Mesenchymal stem cell (in vitro differentiated cells and primary cell): ENCODE data around the gene GLT8D1. TPM values are rescaled to one million over a fixed set of nuclear protein-coding genes. Genes with fewer than 3 reads are reported as not detected.

Source experiments
- DNase-seq: peaks from one replicate; pipeline ENCODE4 v3.0.0-alpha.2; 2013
- H2AFZ ChIP-seq: one replicate; pipeline ENCODE4 v1.6.1; 2013; ENCODE audit warnings: low read depth, mild to moderate bottlenecking, control low read depth, inconsistent platforms, low read length, moderate library complexity
- H2AK5ac ChIP-seq: 2 replicates; pipeline ENCODE4 v1.6.1; 2013; ENCODE audit warnings: low read length, moderate library complexity, mild to moderate bottlenecking, inconsistent platforms; ENCODE audit not compliant: severe bottlenecking
- H2BK120ac ChIP-seq: one replicate; pipeline ENCODE4 v1.6.1; 2013; ENCODE audit warnings: low read depth, mild to moderate bottlenecking, inconsistent platforms, low read length, moderate library complexity
- H2BK12ac ChIP-seq, 2 experiments: one replicate each; pipeline ENCODE4 v1.6.1; 2013; ENCODE audit warnings: inconsistent platforms in 2 of 2, low read length in 2 of 2, mild to moderate bottlenecking in 2 of 2, moderate library complexity in 2 of 2, control low read depth in 1 of 2
- H2BK15ac ChIP-seq: one replicate; pipeline ENCODE4 v1.6.1; 2013; ENCODE audit warnings: mild to moderate bottlenecking, low read depth, inconsistent platforms; ENCODE audit not compliant: poor library complexity, severe bottlenecking
- H2BK5ac ChIP-seq: 2 replicates; pipeline ENCODE4 v1.6.1; 2013; ENCODE audit warnings: low read depth, mild to moderate bottlenecking, low read length, control low read depth, inconsistent platforms; ENCODE audit not compliant: poor library complexity, severe bottlenecking
- H3K14ac ChIP-seq, 2 experiments: one replicate each; pipeline ENCODE4 v1.6.1; 2013; ENCODE audit warnings: inconsistent platforms in 2 of 2, low read length in 2 of 2, control low read depth in 1 of 2, mild to moderate bottlenecking in 1 of 2, moderate library complexity in 1 of 2
- H3K18ac ChIP-seq, 2 experiments: one replicate each; pipeline ENCODE4 v1.6.1; 2013; ENCODE audit warnings: inconsistent platforms in 2 of 2, low read length in 2 of 2, control low read depth in 1 of 2, low read depth in 1 of 2, mild to moderate bottlenecking in 1 of 2
- H3K23ac ChIP-seq, 2 experiments: one replicate each; pipeline ENCODE4 v1.6.1; 2013; ENCODE audit warnings: inconsistent platforms in 2 of 2, low read length in 2 of 2, mild to moderate bottlenecking in 2 of 2, moderate library complexity in 2 of 2, control low read depth in 1 of 2
- H3K27ac ChIP-seq: 2 replicates; pipeline ENCODE4 v1.5.1; 2013; ENCODE audit warnings: mild to moderate bottlenecking, moderate library complexity, low read length, control low read depth, inconsistent platforms; ENCODE audit not compliant: poor library complexity, severe bottlenecking
- H3K27me3 ChIP-seq, 2 experiments: 2 replicates each; pipeline versions ENCODE4 v1.6.1 to v1.7.0; 2013; ENCODE audit warnings: low read length in 2 of 2, mild to moderate bottlenecking in 2 of 2, moderate library complexity in 2 of 2, control low read depth in 1 of 2, inconsistent platforms in 1 of 2; ENCODE audit not compliant: control insufficient read depth in 1 of 2, insufficient read depth in 1 of 2
- H3K36me3 ChIP-seq, 2 experiments: 2 replicates each; pipeline versions ENCODE4 v1.6.1 to v1.7.0; 2013; ENCODE audit warnings: low read length in 2 of 2, control low read depth in 1 of 2, inconsistent platforms in 1 of 2, low read depth in 1 of 2, mild to moderate bottlenecking in 1 of 2; ENCODE audit not compliant: insufficient read depth in 2 of 2, control insufficient read depth in 1 of 2
- H3K4ac ChIP-seq, 2 experiments: one replicate each; pipeline ENCODE4 v1.6.1; 2013; ENCODE audit warnings: inconsistent platforms in 2 of 2, low read length in 2 of 2, mild to moderate bottlenecking in 2 of 2, moderate library complexity in 2 of 2, control low read depth in 1 of 2, low read depth in 1 of 2
- H3K4me1 ChIP-seq: 2 replicates; pipeline ENCODE4 v1.6.1; 2013; ENCODE audit warnings: low read depth, low read length, control low read depth; ENCODE audit not compliant: control insufficient read depth, insufficient read depth
- H3K4me2 ChIP-seq: 2 replicates; pipeline ENCODE4 v1.6.1; 2013; ENCODE audit warnings: low read length, mild to moderate bottlenecking, inconsistent platforms; ENCODE audit not compliant: poor library complexity, severe bottlenecking
- H3K4me3 ChIP-seq, 2 experiments: 2 replicates each; pipeline versions ENCODE4 v1.5.1 to v1.7.0; 2013; ENCODE audit warnings: low read length in 2 of 2, mild to moderate bottlenecking in 2 of 2, control low read depth in 1 of 2, low read depth in 1 of 2; ENCODE audit not compliant: insufficient read depth in 1 of 2
- H3K79me1 ChIP-seq: replicated peaks from 2 replicates; pipeline ENCODE4 v1.6.1; 2013; ENCODE audit warnings: mild to moderate bottlenecking, control low read depth, low read length, inconsistent platforms; ENCODE audit not compliant: poor library complexity, severe bottlenecking
- H3K9ac ChIP-seq: 2 replicates; pipeline ENCODE4 v1.7.0; 2013; ENCODE audit warnings: mild to moderate bottlenecking, low read length, moderate library complexity
- H3K9me3 ChIP-seq: 2 replicates; pipeline ENCODE4 v1.7.0; 2013; ENCODE audit warnings: mild to moderate bottlenecking, low read length; ENCODE audit not compliant: control insufficient read depth
- H4K8ac ChIP-seq: one replicate; pipeline ENCODE4 v1.6.1; 2013; ENCODE audit warnings: inconsistent platforms, mild to moderate bottlenecking, low read length, moderate library complexity
- H4K91ac ChIP-seq: one replicate; pipeline ENCODE4 v1.6.1; 2013; ENCODE audit warnings: mild to moderate bottlenecking, low read length, inconsistent platforms
- WGBS: methylation state at CpG from one replicate; pipeline ENCODE4 v1.1.7; 2013; ENCODE audit warnings: mixed read lengths; 5-methylcytosine and 5-hydroxymethylcytosine counted together
- polyA plus RNA-seq, 2 experiments: library from polyadenylated mRNA; stranded (reverse); fragments of 200-250 nt; gene quantifications; one replicate each; pipeline ENCODE4 v1.2.3, GENCODE V29; 2013

Gene GLT8D1
- 82.3 TPM for polyA plus RNA-seq (2013, experiment 1 of 2)
- 82.1 TPM for polyA plus RNA-seq (2013, experiment 2 of 2)

- Histone ChIP-seq H3K9me3 (no peaks in the 10 kb centered on the region), H2BK15ac (peak within 1 kb of the TSS; percentile 97), H2BK12ac (peak within 1 kb of the TSS in 1 of 2 experiments; percentile 90), H3K14ac (peak within 1 kb of the TSS; percentile 76 to 99), H3K9ac (peak within 1 kb of the TSS; percentile 97), H2BK5ac (peak within 1 kb of the TSS; percentile 96), H3K4ac (peak within 1 kb of the TSS; percentile 87 to 92), H3K18ac (peak within 1 kb of the TSS; percentile 96 to 98), H3K23ac (peak within 1 kb of the TSS in 1 of 2 experiments; percentile 97), H3K27ac (peak within 1 kb of the TSS; percentile 80), H4K8ac (peak within 1 kb of the TSS; percentile 99), H3K79me1 (peaks cover 4% of the 10 kb centered on the region), H3K27me3 (no peaks in the 10 kb centered on the region), H3K4me3 (peak within 1 kb of the TSS; percentile 82 to 95), H3K36me3 (peaks cover 3 to 30% of the 10 kb centered on the region in 2 experiments), H3K4me2 (peak within 1 kb of the TSS; percentile 89), H2AK5ac (peak within 1 kb of the TSS; percentile 68), H2AFZ (peak within 1 kb of the TSS; percentile 99), H4K91ac (peak within 1 kb of the TSS; percentile 99), H2BK120ac (peak within 1 kb of the TSS; percentile 92), H3K4me1 (peaks cover 9% of the 10 kb centered on the region)
- under 1% methylated on average over 88 of the region's 94 CpGs for WGBS
- peak; percentile 91 for DNase-seq
These were observed at the start of gene GLT8D1, which contains the start of gene SPCS1 for GRCh38 chr3:52705688-52706686. GLT8D1 (minus strand) TSS chr3:52705791; CDS start chr3:52700460, 5,331 bp downstream. SPCS1 (plus strand) TSS chr3:52706106; CDS start chr3:52706247, 141 bp downstream.

GRCh38 chr3:52754373-52754772, 48.8 kb upstream of the GLT8D1 start:
- no peak overlapping the region for H2AFZ ChIP-seq
- H2AK5ac ChIP-seq: no peak overlapping the region
- H3K9ac ChIP-seq: no peak overlapping the region
- H3K23ac ChIP-seq: no peak overlapping the region
- H3K36me3 ChIP-seq: peaks cover 21 to 59% of the 10 kb centered on the region in 2 experiments
- H3K4me1 ChIP-seq: peaks cover 3% of the 10 kb centered on the region
- 95% methylated on average over 4 of the region's 4 CpGs for WGBS
- H3K4ac ChIP-seq: no peak overlapping the region
- no peak overlapping the region for H2BK15ac ChIP-seq
- no peak overlapping the region for H3K14ac ChIP-seq
- H4K91ac ChIP-seq: no peak overlapping the region
- no peak overlapping the region for H2BK5ac ChIP-seq
- H4K8ac ChIP-seq: no peak overlapping the region
- no peak overlapping the region for H3K4me2 ChIP-seq
- no peak overlapping the region for H2BK120ac ChIP-seq
- H3K27ac ChIP-seq: no peak overlapping the region
- no peak overlapping the region for H3K18ac ChIP-seq
- peaks cover 8% of the 10 kb centered on the region for H3K79me1 ChIP-seq
- H2BK12ac ChIP-seq: no peak overlapping the region
- H3K27me3 ChIP-seq: no peaks in the 10 kb centered on the region
- no peaks in the 10 kb centered on the region for H3K9me3 ChIP-seq
- no peak for DNase-seq
- no peak overlapping the region for H3K4me3 ChIP-seq

GRCh38 chr3:52752045-52752660, 46.6 kb upstream of the GLT8D1 start:
- H3K18ac ChIP-seq: no peak overlapping the region
- peaks cover 3% of the 10 kb centered on the region for H3K4me1 ChIP-seq
- H2BK12ac ChIP-seq: no peak overlapping the region
- no peak overlapping the region for H2BK15ac ChIP-seq
- H2AK5ac ChIP-seq: no peak overlapping the region
- H3K79me1 ChIP-seq: peaks cover 10% of the 10 kb centered on the region
- H2BK120ac ChIP-seq: no peak overlapping the region
- H3K4ac ChIP-seq: no peak overlapping the region
- no peak overlapping the region for H4K8ac ChIP-seq
- WGBS: 87% methylated on average over 3 of the region's 3 CpGs
- no peak overlapping the region for H2AFZ ChIP-seq
- H3K27me3 ChIP-seq: no peaks in the 10 kb centered on the region
- no peak overlapping the region for H2BK5ac ChIP-seq
- H3K9me3 ChIP-seq: no peaks in the 10 kb centered on the region
- H4K91ac ChIP-seq: no peak overlapping the region
- peak; percentile 41 for DNase-seq
- no peak overlapping the region for H3K14ac ChIP-seq
- H3K36me3 ChIP-seq: peaks cover 24 to 56% of the 10 kb centered on the region in 2 experiments
- no peak overlapping the region for H3K9ac ChIP-seq
- no peak overlapping the region for H3K23ac ChIP-seq
- H3K27ac ChIP-seq: no peak overlapping the region
- no peak overlapping the region for H3K4me3 ChIP-seq
- H3K4me2 ChIP-seq: no peak overlapping the region

GRCh38 chr3:52743721-52744120, 38.1 kb upstream of the GLT8D1 start:
- H3K27me3 ChIP-seq: no peaks in the 10 kb centered on the region
- no peak overlapping the region for H3K27ac ChIP-seq
- no peak overlapping the region for H2AK5ac ChIP-seq
- H2BK5ac ChIP-seq: no peak overlapping the region
- no peak overlapping the region for H3K9ac ChIP-seq
- no peak overlapping the region for H3K4ac ChIP-seq
- H3K14ac ChIP-seq: no peak overlapping the region
- peaks cover 36 to 77% of the 10 kb centered on the region in 2 experiments for H3K36me3 ChIP-seq
- DNase-seq: no peak
- H3K23ac ChIP-seq: no peak overlapping the region
- no peak overlapping the region for H2BK12ac ChIP-seq
- no peak overlapping the region for H3K4me3 ChIP-seq
- no peak overlapping the region for H2BK120ac ChIP-seq
- no peak overlapping the region for H4K8ac ChIP-seq
- 95% methylated on average over 2 of the region's 2 CpGs for WGBS
- no peaks in the 10 kb centered on the region for H3K4me1 ChIP-seq
- H4K91ac ChIP-seq: no peak overlapping the region
- no peak overlapping the region for H2AFZ ChIP-seq
- H3K4me2 ChIP-seq: no peak overlapping the region
- peaks cover 2% of the 10 kb centered on the region for H3K79me1 ChIP-seq
- H2BK15ac ChIP-seq: no peak overlapping the region
- H3K18ac ChIP-seq: no peak overlapping the region
- H3K9me3 ChIP-seq: no peaks in the 10 kb centered on the region
